AG04450 (cell line): Measurements from ENCODE around the gene FAM187B. TPM values are rescaled to one million over a fixed set of nuclear protein-coding genes. Genes with fewer than 3 reads are reported as not detected.
"Not testable (repeated sequence)": the region's sequence is repeated elsewhere in the genome, so short reads cannot be mapped to it uniquely, and the experiment has no call there.

Experiments
- CTCF ChIA-PET: fragments of 300-600, 350-600 bp; formaldehyde crosslinking; extraction: SDS; loops from one replicate; lab custom pipeline; 2022; ENCODE audit warnings: antibody characterized with exemption, inconsistent platforms; lab: Charles Lee
- POLR2A ChIA-PET: fragments of 350-600 bp; formaldehyde crosslinking; extraction: SDS; loops from one replicate; lab custom pipeline; 2021; ENCODE audit warnings: antibody characterized with exemption, inconsistent platforms; lab: Yijun Ruan, JAX
- DNase-seq: peaks from one replicate; pipeline ENCODE4 v3.0.0-alpha.2; 2011; ENCODE audit warnings: low read depth, low spot score
- H3K27ac ChIP-seq: one replicate; pipeline ENCODE4 v1.5.1; 2012; ENCODE audit warnings: low read depth, low read length, control low read depth
- H3K27me3 ChIP-seq: one replicate; pipeline ENCODE4 v1.6.0; 2012; ENCODE audit warnings: low read length; ENCODE audit not compliant: control insufficient read depth, insufficient read depth
- H3K4me3 ChIP-seq: 2 replicates; pipeline ENCODE4 v1.5.1; 2011; ENCODE audit warnings: mild to moderate bottlenecking, low read depth, low read length, control low read depth
- H3K9me3 ChIP-seq: 2 replicates; pipeline ENCODE4 v1.5.1; 2012; ENCODE audit warnings: low read length; ENCODE audit not compliant: control insufficient read depth, insufficient read depth
- polyA plus RNA-seq: library from polyadenylated mRNA; depleted of rRNA; stranded (reverse); fragments of >200 nt; gene quantifications from 2 replicates; pipeline ENCODE4 v1.2.3, GENCODE V29; 2011
- TF ChIP-seq, protein P1 (sequence below): IDR thresholded peaks from 2 replicates; pipeline ENCODE4 v1.5.1; 2011; ENCODE audit warnings: low read depth, low read length, control low read depth, inconsistent platforms

FAM187B gene
- polyA plus RNA-seq, 1 experiment: not detected

GRCh38 chr19:35246466-35247092 is 18.0 kb upstream of the FAM187B start:
- no peaks in the 10 kb centered on the region for H3K9me3 ChIP-seq
- no peak overlapping the region for H3K27ac ChIP-seq
- no peak overlapping the region for H3K4me3 ChIP-seq
- DNase-seq: no peak
- CTCF ChIA-PET: no interaction called here
- POLR2A ChIA-PET: no interaction called here
- H3K27me3 ChIP-seq: peaks cover 37% of the 10 kb centered on the region
- TF ChIP-seq, protein P1, sequence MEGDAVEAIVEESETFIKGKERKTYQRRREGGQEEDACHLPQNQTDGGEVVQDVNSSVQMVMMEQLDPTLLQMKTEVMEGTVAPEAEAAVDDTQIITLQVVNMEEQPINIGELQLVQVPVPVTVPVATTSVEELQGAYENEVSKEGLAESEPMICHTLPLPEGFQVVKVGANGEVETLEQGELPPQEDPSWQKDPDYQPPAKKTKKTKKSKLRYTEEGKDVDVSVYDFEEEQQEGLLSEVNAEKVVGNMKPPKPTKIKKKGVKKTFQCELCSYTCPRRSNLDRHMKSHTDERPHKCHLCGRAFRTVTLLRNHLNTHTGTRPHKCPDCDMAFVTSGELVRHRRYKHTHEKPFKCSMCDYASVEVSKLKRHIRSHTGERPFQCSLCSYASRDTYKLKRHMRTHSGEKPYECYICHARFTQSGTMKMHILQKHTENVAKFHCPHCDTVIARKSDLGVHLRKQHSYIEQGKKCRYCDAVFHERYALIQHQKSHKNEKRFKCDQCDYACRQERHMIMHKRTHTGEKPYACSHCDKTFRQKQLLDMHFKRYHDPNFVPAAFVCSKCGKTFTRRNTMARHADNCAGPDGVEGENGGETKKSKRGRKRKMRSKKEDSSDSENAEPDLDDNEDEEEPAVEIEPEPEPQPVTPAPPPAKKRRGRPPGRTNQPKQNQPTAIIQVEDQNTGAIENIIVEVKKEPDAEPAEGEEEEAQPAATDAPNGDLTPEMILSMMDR: no peak

GRCh38 chr19:35241417-35241816 is 12.9 kb upstream of the FAM187B start:
- ChIA-PET CTCF (interaction anchor here (1.2 kb wide), 1 partner anchor 9 kb away, joined by 3 read pairs; no protein-coding TSS in a partner anchor), POLR2A (no interaction called here)
- Histone ChIP-seq H3K27ac (no peak overlapping the region), H3K27me3 (no peaks in the 10 kb centered on the region), H3K9me3 (no peaks in the 10 kb centered on the region), H3K4me3 (no peak overlapping the region)
- TF ChIP-seq, protein P1: no peak
- DNase-seq: no peak

- Histone ChIP-seq H3K4me3 (no peak overlapping the region), H3K27ac (no peak overlapping the region), H3K27me3 (no peaks in the 10 kb centered on the region), H3K9me3 (no peaks in the 10 kb centered on the region)
- DNase-seq: no peak
- TF ChIP-seq, protein P1: no peak
- ChIA-PET CTCF (no interaction called here), POLR2A (no interaction called here)
Observed at GRCh38 chr19:35240327-35240726, 11.8 kb upstream of the FAM187B start.

GRCh38 chr19:35239597-35239996 is 11.1 kb upstream of the FAM187B start:
- POLR2A ChIA-PET, H3K4me3 ChIP-seq, H3K9me3 ChIP-seq, DNase-seq, CTCF ChIA-PET, H3K27me3 ChIP-seq, H3K27ac ChIP-seq: not testable (repeated sequence)

DNA sequence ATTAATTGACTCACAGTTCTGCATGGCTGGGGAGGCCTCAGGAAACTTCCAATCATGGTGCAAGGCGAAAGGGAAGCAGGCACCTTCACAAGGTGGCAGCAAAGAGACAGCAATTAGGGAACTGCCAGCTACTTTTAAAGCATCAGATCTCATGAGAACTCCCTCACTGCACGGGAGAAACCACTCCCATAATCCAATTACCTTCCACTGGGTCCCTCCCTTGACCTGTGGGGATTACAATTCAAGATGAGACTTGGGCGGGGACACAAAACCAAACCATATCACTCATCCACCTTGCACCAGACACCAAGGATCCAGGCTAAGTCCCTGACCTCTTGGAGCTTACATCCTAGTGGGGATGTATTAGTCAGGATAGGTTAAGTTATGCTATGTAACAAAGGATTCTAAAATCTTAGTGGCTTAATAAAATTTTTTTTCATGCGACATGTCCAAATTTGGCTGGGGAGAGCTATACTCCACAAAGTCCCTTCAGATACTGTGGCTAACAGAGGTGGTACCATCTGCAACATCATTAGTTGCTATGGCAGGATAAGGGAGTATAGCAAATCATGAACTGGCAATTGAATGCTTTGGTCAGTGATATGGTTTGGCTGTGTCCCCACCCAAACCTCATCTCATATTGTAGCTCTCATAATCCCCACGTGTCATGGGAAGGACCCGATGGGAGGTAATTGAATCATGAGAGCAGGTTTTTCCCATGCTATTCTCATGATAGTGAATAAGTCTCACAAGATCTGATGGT is 8.3 kb upstream of the FAM187B start:
- no peak for DNase-seq
- POLR2A ChIA-PET: interaction anchor here (0.7 kb wide), 1 partner anchor 267 kb away, joined by 3 read pairs; no protein-coding TSS in a partner anchor
- CTCF ChIA-PET: no interaction called here
- Histone ChIP-seq H3K4me3 (no peak overlapping the region), H3K9me3 (no peaks in the 10 kb centered on the region), H3K27ac (no peak overlapping the region), H3K27me3 (no peaks in the 10 kb centered on the region)
- TF ChIP-seq, protein P1: no peak
